HL-60 (cell line): ENCODE results near the gene ASB5.

Experiments
- GABPA ChIP-seq: IDR thresholded peaks from 2 replicates; pipeline ENCODE4 v1.6.1; 2012; ENCODE audit warnings: low read depth
- TF ChIP-seq, protein P1 (sequence below): IDR thresholded peaks from one replicate; pipeline ENCODE4 v1.5.1; 2011; ENCODE audit warnings: low read length, control low read depth, inconsistent platforms; ENCODE audit not compliant: insufficient read depth

DNA sequence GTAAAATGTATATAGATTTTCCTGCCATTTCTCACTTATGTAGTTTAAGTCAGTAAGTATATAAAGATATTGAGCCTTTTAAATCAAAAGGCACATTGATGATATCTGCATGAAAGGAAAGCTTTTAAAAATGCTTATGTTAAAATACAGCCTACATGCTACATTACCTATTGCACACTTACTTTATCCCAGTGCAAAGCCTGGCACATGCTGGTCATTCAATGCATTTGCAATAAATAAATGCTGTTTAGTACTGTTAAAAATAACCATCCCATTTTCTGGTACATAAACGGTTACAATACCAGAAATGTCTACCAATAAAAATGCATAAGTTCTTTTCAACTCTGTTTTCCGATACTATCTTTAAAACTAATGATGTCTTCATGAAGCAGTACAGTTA, 51.5 kb downstream of the ASB5 start:
- TF ChIP-seq, protein P1, sequence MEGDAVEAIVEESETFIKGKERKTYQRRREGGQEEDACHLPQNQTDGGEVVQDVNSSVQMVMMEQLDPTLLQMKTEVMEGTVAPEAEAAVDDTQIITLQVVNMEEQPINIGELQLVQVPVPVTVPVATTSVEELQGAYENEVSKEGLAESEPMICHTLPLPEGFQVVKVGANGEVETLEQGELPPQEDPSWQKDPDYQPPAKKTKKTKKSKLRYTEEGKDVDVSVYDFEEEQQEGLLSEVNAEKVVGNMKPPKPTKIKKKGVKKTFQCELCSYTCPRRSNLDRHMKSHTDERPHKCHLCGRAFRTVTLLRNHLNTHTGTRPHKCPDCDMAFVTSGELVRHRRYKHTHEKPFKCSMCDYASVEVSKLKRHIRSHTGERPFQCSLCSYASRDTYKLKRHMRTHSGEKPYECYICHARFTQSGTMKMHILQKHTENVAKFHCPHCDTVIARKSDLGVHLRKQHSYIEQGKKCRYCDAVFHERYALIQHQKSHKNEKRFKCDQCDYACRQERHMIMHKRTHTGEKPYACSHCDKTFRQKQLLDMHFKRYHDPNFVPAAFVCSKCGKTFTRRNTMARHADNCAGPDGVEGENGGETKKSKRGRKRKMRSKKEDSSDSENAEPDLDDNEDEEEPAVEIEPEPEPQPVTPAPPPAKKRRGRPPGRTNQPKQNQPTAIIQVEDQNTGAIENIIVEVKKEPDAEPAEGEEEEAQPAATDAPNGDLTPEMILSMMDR, result no peak
- TF ChIP-seq GABPA, result no peak
